Astrocyte (in vitro differentiated cells and primary cell): ENCODE results near the gene NRBF2.

Source experiments
- CTCF ChIP-seq: IDR thresholded peaks from 2 replicates; pipeline ENCODE4 v1.5.1; 2011; ENCODE audit warnings: low read depth, mild to moderate bottlenecking, inconsistent platforms, low read length, moderate library complexity; ENCODE audit not compliant: insufficient read depth
- EZH2 ChIP-seq: IDR thresholded peaks from 2 replicates; pipeline ENCODE4 v1.6.1; 2012; ENCODE audit warnings: mild to moderate bottlenecking, low read length, inconsistent platforms; ENCODE audit not compliant: insufficient read depth

GRCh38 chr10:63133821-63134557, 861 bp downstream of the NRBF2 start:
- no peak for TF ChIP-seq EZH2
- TF ChIP-seq CTCF: no peak
